RWPE2 (cell line): Measurements from ENCODE around the gene LETM1.

Experiments used
- ATAC-seq: fragments of 200-7000 bp; cut with Tn5 transposase; 3 replicates; pipeline ENCODE4 v1.9.1; 2021; ENCODE audit warnings: low read depth
- DNase-seq: peaks from one replicate; pipeline ENCODE4 v3.0.0-alpha.2; 2020; ENCODE audit warnings: low spot score
- H3K27ac ChIP-seq: fragments of 450-650 bp; 2 replicates; pipeline ENCODE4 v1.5.1; 2017; ENCODE audit warnings: mild to moderate bottlenecking; ENCODE audit not compliant: poor library complexity, severe bottlenecking
- H3K27me3 ChIP-seq: fragments of 250-450 bp; sonication (Bioruptor Pico); 2 replicates; pipeline ENCODE4 v1.5.1; 2021; ENCODE audit warnings: mild to moderate bottlenecking, moderate library complexity; ENCODE audit not compliant: insufficient read depth, poor library complexity, severe bottlenecking
- H3K36me3 ChIP-seq: fragments of 250-450 bp; sonication (Bioruptor Pico); 2 replicates; pipeline ENCODE4 v1.5.1; 2020; ENCODE audit warnings: low read depth, mild to moderate bottlenecking, moderate library complexity
- H3K4me1 ChIP-seq: fragments of 250-450 bp; sonication (Bioruptor Pico); 2 replicates; pipeline ENCODE4 v1.5.1; 2021; ENCODE audit warnings: mild to moderate bottlenecking, moderate library complexity; ENCODE audit not compliant: insufficient read depth, poor library complexity, severe bottlenecking
- H3K4me3 ChIP-seq: fragments of 250-450 bp; sonication (Bioruptor Pico); 2 replicates; pipeline ENCODE4 v1.5.1; 2021; ENCODE audit warnings: mild to moderate bottlenecking, moderate library complexity; ENCODE audit not compliant: severe bottlenecking
- H3K9me3 ChIP-seq: fragments of 250-450 bp; sonication (Bioruptor Pico); 2 replicates; pipeline ENCODE4 v1.5.1; 2021; ENCODE audit warnings: mild to moderate bottlenecking, moderate library complexity; ENCODE audit not compliant: severe bottlenecking
- CTCF ChIP-seq: fragments of 450-650 bp; IDR thresholded peaks from one replicate; pipeline ENCODE4 v1.5.1; 2017; ENCODE audit warnings: mild to moderate bottlenecking, moderate library complexity; ENCODE audit not compliant: poor library complexity, severe bottlenecking

Gene LETM1

GRCh38 chr4:1874201-1874600 lies 18.2 kb upstream of the LETM1 start:
- H3K36me3 ChIP-seq = peaks cover 15% of the 10 kb centered on the region
- no peak for TF ChIP-seq CTCF
- ATAC-seq (no peak), DNase-seq (no peak)
- peaks cover 20% of the 10 kb centered on the region for H3K4me1 ChIP-seq
- H3K4me3 ChIP-seq = no peak overlapping the region
- H3K27me3 ChIP-seq = no peaks in the 10 kb centered on the region
- H3K9me3 ChIP-seq = no peaks in the 10 kb centered on the region
- peak overlapping the region; percentile 92 for H3K27ac ChIP-seq

- no peaks in the 10 kb centered on the region for H3K9me3 ChIP-seq
- H3K27me3 ChIP-seq = no peaks in the 10 kb centered on the region
- H3K27ac ChIP-seq = peak overlapping the region; percentile 92
- ATAC-seq (no peak), DNase-seq (no peak)
- TF ChIP-seq CTCF = no peak
- H3K4me3 ChIP-seq = no peak overlapping the region
- H3K36me3 ChIP-seq = peaks cover 15% of the 10 kb centered on the region
- H3K4me1 ChIP-seq = peaks cover 20% of the 10 kb centered on the region
Measured at GRCh38 chr4:1873776-1874175, 17.8 kb upstream of the LETM1 start.

GRCh38 chr4:1873291-1873690 lies 17.3 kb upstream of the LETM1 start:
- Histone ChIP-seq H3K36me3 (peaks cover 11% of the 10 kb centered on the region), H3K4me1 (peaks cover 20% of the 10 kb centered on the region), H3K9me3 (no peaks in the 10 kb centered on the region), H3K4me3 (no peak overlapping the region), H3K27me3 (no peaks in the 10 kb centered on the region), H3K27ac (peak overlapping the region; percentile 92)
- ATAC-seq (no peak), DNase-seq (no peak)
- no peak for TF ChIP-seq CTCF

- Histone ChIP-seq H3K4me3 (peak overlapping the region; percentile 91), H3K36me3 (peaks cover 10% of the 10 kb centered on the region), H3K27me3 (no peaks in the 10 kb centered on the region), H3K4me1 (peaks cover 20% of the 10 kb centered on the region), H3K27ac (peak overlapping the region; percentile 92), H3K9me3 (no peaks in the 10 kb centered on the region)
- DNase-seq (no peak), ATAC-seq (peak; percentile 9; the same call in 1 of the 3 replicates)
- TF ChIP-seq CTCF = no peak
Measured at GRCh38 chr4:1872870-1873269, 16.9 kb upstream of the LETM1 start.

GRCh38 chr4:1871471-1872021 lies 15.6 kb upstream of the LETM1 start:
- DNase-seq = no peak
- peaks cover 10% of the 10 kb centered on the region for H3K36me3 ChIP-seq
- H3K27ac ChIP-seq = peak overlapping the region; percentile 92
- no peak for TF ChIP-seq CTCF
- peak overlapping the region; percentile 91 for H3K4me3 ChIP-seq
- H3K27me3 ChIP-seq = no peaks in the 10 kb centered on the region
- peaks cover 20% of the 10 kb centered on the region for H3K4me1 ChIP-seq
- no peak for ATAC-seq
- no peaks in the 10 kb centered on the region for H3K9me3 ChIP-seq
